AG10803 (cell line): ENCODE measurements around the gene POU5F1.

Source experiments
- DNase-seq: peaks from one replicate; pipeline ENCODE4 v3.0.0; 2010; ENCODE audit warnings: low read depth
- H3K4me3 ChIP-seq: 2 replicates; pipeline ENCODE4 v1.5.1; 2011; ENCODE audit warnings: mild to moderate bottlenecking, low read length, control low read depth
- CTCF ChIP-seq: conservative IDR thresholded peaks from 2 replicates; pipeline ENCODE4 v1.5.1; 2011; ENCODE audit warnings: mild to moderate bottlenecking, low read length, control low read depth, inconsistent platforms

The POU5F1 gene

GRCh38 chr6:31131595-31131994 lies 38.9 kb downstream of the POU5F1 start:
- TF ChIP-seq CTCF: no peak
- no peak for DNase-seq
- no peak overlapping the region for H3K4me3 ChIP-seq

GRCh38 chr6:31130751-31131150 lies 39.7 kb downstream of the POU5F1 start:
- no peak overlapping the region for H3K4me3 ChIP-seq
- no peak for TF ChIP-seq CTCF
- no peak for DNase-seq

- TF ChIP-seq CTCF: no peak
- H3K4me3 ChIP-seq: no peak overlapping the region
- DNase-seq: no peak
Observed at GRCh38 chr6:31129130-31129529, 41.4 kb downstream of the POU5F1 start.

- peak; percentile 94 for TF ChIP-seq CTCF
- H3K4me3 ChIP-seq: no peak overlapping the region
- DNase-seq: peak; percentile 21
Observed at GRCh38 chr6:31128093-31128676, 42.3 kb downstream of the POU5F1 start.

GRCh38 chr6:31126396-31127175 lies 43.9 kb downstream of the POU5F1 start:
- no peak for TF ChIP-seq CTCF
- no peak overlapping the region for H3K4me3 ChIP-seq
- DNase-seq: no peak

- no peak for TF ChIP-seq CTCF
- peak; percentile 88 for DNase-seq
- no peak overlapping the region for H3K4me3 ChIP-seq
Observed at GRCh38 chr6:31125586-31126363, 44.7 kb downstream of the POU5F1 start.

- DNase-seq: no peak
- H3K4me3 ChIP-seq: no peak overlapping the region
- TF ChIP-seq CTCF: no peak
Observed at GRCh38 chr6:31125162-31125561, 45.3 kb downstream of the POU5F1 start.
